ENCODE measurements around the gene TRIM47.

TRIM47 gene

GRCh38 chr17:75908201-75908600, 29.8 kb upstream of the TRIM47 start:
- peak; percentile 88 for DNase-seq (ENCODE audit: low spot score)

GRCh38 chr17:75906143-75906884, 27.9 kb upstream of the TRIM47 start:
- peak; percentile 49 for DNase-seq (ENCODE audit: low spot score)

GRCh38 chr17:75904749-75905521, 26.6 kb upstream of the TRIM47 start, which contains the start of gene MRPL38:
TSS of gene MRPL38 (minus strand) at chr17:75904884. CDS start at chr17:75904875, 9 bp downstream.
- peak; percentile 96 for DNase-seq (ENCODE audit: low spot score)

GRCh38 chr17:75902406-75902805, 24.0 kb upstream of the TRIM47 start:
- no peak for DNase-seq (ENCODE audit: low spot score)

- no peak for DNase-seq (ENCODE audit: low spot score)
Observed at GRCh38 chr17:75901727-75902126, 23.3 kb upstream of the TRIM47 start.

GRCh38 chr17:75900691-75901533, 22.5 kb upstream of the TRIM47 start:
- no peak for DNase-seq (ENCODE audit: low spot score)

GRCh38 chr17:75899767-75900468, 21.5 kb upstream of the TRIM47 start:
- DNase-seq (ENCODE audit: low spot score) = no peak

GRCh38 chr17:75899353-75899752, 21.0 kb upstream of the TRIM47 start:
- no peak for DNase-seq (ENCODE audit: low spot score)

- DNase-seq (ENCODE audit: low spot score) = no peak
Observed at GRCh38 chr17:75898791-75899190, 20.4 kb upstream of the TRIM47 start.

- DNase-seq (ENCODE audit: low spot score) = no peak
Observed at GRCh38 chr17:75898065-75898464, 19.7 kb upstream of the TRIM47 start.

- DNase-seq (ENCODE audit: low spot score) = no peak
Observed at GRCh38 chr17:75897160-75898019, 19.0 kb upstream of the TRIM47 start.

GRCh38 chr17:75896415-75897159, 18.2 kb upstream of the TRIM47 start, which contains the start of gene TRIM65:
TSS of gene TRIM65 (minus strand) at chr17:75896951. CDS start at chr17:75896937, 14 bp downstream.
- peak; percentile 76 for DNase-seq (ENCODE audit: low spot score)

GRCh38 chr17:75895370-75896155, 17.2 kb upstream of the TRIM47 start:
- no peak for DNase-seq (ENCODE audit: low spot score)

GRCh38 chr17:75894049-75894733, 15.8 kb upstream of the TRIM47 start:
- no peak for DNase-seq (ENCODE audit: low spot score)

GRCh38 chr17:75893305-75894048, 15.1 kb upstream of the TRIM47 start:
- no peak for DNase-seq (ENCODE audit: low spot score)

- no peak for DNase-seq (ENCODE audit: low spot score)
Observed at GRCh38 chr17:75892556-75893224, 14.3 kb upstream of the TRIM47 start.
